Measurements from ENCODE around the gene SPN. TPM values are rescaled to one million over a fixed set of nuclear protein-coding genes. Genes with fewer than 3 reads are reported as not detected.
"Not testable (repeated sequence)": the region's sequence is repeated elsewhere in the genome, so short reads cannot be mapped to it uniquely, and the experiment has no call there.

The SPN gene
- total RNA-seq, 4 donors from 2014 or later = 2.2 to 6.3 (median 4.7) TPM

DNA sequence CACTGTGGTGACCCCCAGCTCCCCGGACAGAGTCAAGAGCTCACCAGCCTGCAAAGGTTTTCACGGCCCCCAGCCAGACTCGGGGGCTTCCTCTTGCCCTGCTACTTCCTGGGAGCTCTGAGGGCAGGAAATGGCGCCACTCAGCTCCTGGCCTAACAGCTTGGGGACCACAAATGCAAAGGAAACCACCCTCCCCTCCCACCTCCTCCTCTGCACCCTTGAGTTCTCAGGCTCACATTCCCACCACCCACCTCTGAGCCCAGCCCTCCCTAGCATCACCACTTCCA lies 375 bp upstream of the SPN start:
- Histone ChIP-seq H3K4me3 (peak overlapping the region; percentile 29), H3K27me3 (no peaks in the 10 kb centered on the region), H3K9me3 (no peaks in the 10 kb centered on the region), H3K36me3 (no peaks in the 10 kb centered on the region), H3K27ac (no peak overlapping the region), H3K4me1 (peaks cover 11% of the 10 kb centered on the region)
- 55% methylated on average over 4 of the region's 4 CpGs for WGBS
- DNase-seq (ENCODE audit: low spot score in 2 of 2) = no peak
- TF ChIP-seq POLR2AphosphoS5 (IDR thresholded peaks at IDR 0.05) (no peak), EP300 (IDR thresholded peaks at IDR 0.05) (no peak), POLR2A (IDR thresholded peaks at IDR 0.05) (no peak)

DNA sequence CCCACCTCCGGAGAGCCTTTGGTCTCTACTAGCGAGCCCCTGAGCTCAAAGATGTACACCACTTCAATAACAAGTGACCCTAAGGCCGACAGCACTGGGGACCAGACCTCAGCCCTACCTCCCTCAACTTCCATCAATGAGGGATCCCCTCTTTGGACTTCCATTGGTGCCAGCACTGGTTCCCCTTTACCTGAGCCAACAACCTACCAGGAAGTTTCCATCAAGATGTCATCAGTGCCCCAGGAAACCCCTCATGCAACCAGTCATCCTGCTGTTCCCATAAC lies 702 bp downstream of the SPN start:
- TF ChIP-seq CTCF (IDR thresholded peaks at IDR 0.05) (no peak), POLR2A (IDR thresholded peaks at IDR 0.05) (no peak), POLR2AphosphoS5 (IDR thresholded peaks at IDR 0.05) (no peak), EP300 (IDR thresholded peaks at IDR 0.05) (no peak)
- Histone ChIP-seq H3K4me3 (peak overlapping the region; percentile 29), H3K27me3 (no peaks in the 10 kb centered on the region), H3K36me3 (no peaks in the 10 kb centered on the region), H3K4me1 (peaks cover 11% of the 10 kb centered on the region), H3K27ac (no peak overlapping the region), H3K9me3 (no peaks in the 10 kb centered on the region)
- 73% methylated on average over 3 of the region's 3 CpGs for WGBS
- DNase-seq (ENCODE audit: low spot score in 2 of 2) = no peak

GRCh38 chr16:29664091-29664921 lies 1.3 kb downstream of the SPN start:
- Histone ChIP-seq H3K4me1 (peaks cover 11% of the 10 kb centered on the region), H3K27ac (no peak overlapping the region), H3K9me3 (no peaks in the 10 kb centered on the region), H3K27me3 (no peaks in the 10 kb centered on the region), H3K36me3 (no peaks in the 10 kb centered on the region), H3K4me3 (peak overlapping the region; percentile 29)
- no peak for DNase-seq (ENCODE audit: low spot score in 2 of 2)
- TF ChIP-seq POLR2AphosphoS5 (IDR thresholded peaks at IDR 0.05) = no peak
- no peak for TF ChIP-seq CTCF (IDR thresholded peaks at IDR 0.05)
- no peak for TF ChIP-seq EP300 (IDR thresholded peaks at IDR 0.05)
- no peak for TF ChIP-seq POLR2A (IDR thresholded peaks at IDR 0.05)
- WGBS = 71% methylated on average over 11 of the region's 35 CpGs

GRCh38 chr16:29665294-29666077 lies 2.4 kb downstream of the SPN start:
- no peak for DNase-seq (ENCODE audit: low spot score in 2 of 2)
- WGBS = 70% methylated on average over 14 of the region's 15 CpGs
- Histone ChIP-seq H3K9me3 (no peaks in the 10 kb centered on the region), H3K27ac (no peak overlapping the region), H3K4me3 (peak overlapping the region; percentile 9), H3K36me3 (no peaks in the 10 kb centered on the region), H3K4me1 (peaks cover 11% of the 10 kb centered on the region), H3K27me3 (no peaks in the 10 kb centered on the region)
- TF ChIP-seq EP300 (IDR thresholded peaks at IDR 0.05) (no peak), POLR2A (IDR thresholded peaks at IDR 0.05) (no peak), POLR2AphosphoS5 (IDR thresholded peaks at IDR 0.05) (no peak), CTCF (IDR thresholded peaks at IDR 0.05) (no peak)

GRCh38 chr16:29667322-29667610 lies 4.2 kb downstream of the SPN start:
- H3K27ac ChIP-seq = not testable (repeated sequence)

GRCh38 chr16:29667755-29668154 lies 4.7 kb downstream of the SPN start:
- 97% methylated on average over 12 of the region's 12 CpGs for WGBS
- DNase-seq (ENCODE audit: low spot score in 2 of 2) = no peak
- H3K4me3 ChIP-seq = no peak overlapping the region

More at GRCh38 chr16:29667322-29667610, 4.2 kb downstream of the SPN start:
- H3K9me3 ChIP-seq; H3K4me3 ChIP-seq; H3K27me3 ChIP-seq; H3K36me3 ChIP-seq; DNase-seq (ENCODE audit: low spot score in 2 of 2): not testable (repeated sequence)
- H3K4me1 ChIP-seq = peaks cover 11% of the 10 kb centered on the region
- 88% methylated on average over 6 of the region's 6 CpGs for WGBS

More at GRCh38 chr16:29667755-29668154, 4.7 kb downstream of the SPN start:
- TF ChIP-seq POLR2AphosphoS5 (IDR thresholded peaks at IDR 0.05) (no peak), CTCF (IDR thresholded peaks at IDR 0.05) (no peak), EP300 (IDR thresholded peaks at IDR 0.05) (no peak), POLR2A (IDR thresholded peaks at IDR 0.05) (no peak)
- Histone ChIP-seq H3K27ac (no peak overlapping the region), H3K27me3 (no peaks in the 10 kb centered on the region), H3K9me3 (no peaks in the 10 kb centered on the region), H3K36me3 (no peaks in the 10 kb centered on the region), H3K4me1 (peaks cover 11% of the 10 kb centered on the region)

All from suprapubic skin (tissue), 4 donors.